ENCODE data around the gene SLC11A2.
"Not testable (repeated sequence)": the region's sequence is repeated elsewhere in the genome, so short reads cannot be mapped to it uniquely, and the experiment has no call there.

Gene SLC11A2

GRCh38 chr12:51025338-51025835, 797 bp downstream of the SLC11A2 start:
- no peak for DNase-seq

DNA sequence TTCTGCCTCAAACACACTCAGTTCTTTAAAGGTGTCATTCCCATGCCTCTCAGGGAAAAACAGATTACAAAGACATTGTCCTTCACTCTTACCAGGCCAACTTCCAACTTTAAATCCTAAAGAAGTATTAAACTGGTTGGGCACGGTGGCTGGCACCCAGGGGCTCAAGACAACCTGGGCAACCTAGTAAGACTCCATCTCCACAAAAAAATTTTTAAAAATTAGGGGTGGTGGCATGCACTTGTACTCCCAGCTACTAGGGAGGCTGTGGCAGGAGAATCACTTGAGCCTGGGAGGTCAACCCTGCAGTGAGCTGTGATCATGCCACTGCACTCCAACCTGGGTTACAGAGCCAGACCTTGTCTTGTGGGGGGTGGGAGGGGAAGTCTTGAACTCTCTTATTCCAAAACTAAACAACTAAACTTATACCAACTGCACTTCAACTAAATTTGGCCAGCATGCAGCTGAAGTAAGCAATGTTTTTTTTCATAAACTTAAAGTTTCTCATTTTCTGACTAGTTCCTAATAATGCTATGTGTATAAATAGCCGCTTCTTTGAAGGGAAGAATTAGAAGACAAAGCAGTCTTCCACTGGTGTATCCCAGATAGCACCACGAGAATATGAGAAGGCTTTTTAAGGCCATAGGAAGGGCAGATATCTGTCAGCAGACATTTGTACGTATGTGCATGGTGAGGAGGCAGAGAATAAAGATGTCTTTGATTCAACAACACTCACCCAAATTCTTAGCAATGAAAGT, 2.4 kb downstream of the SLC11A2 start:
- no peak for DNase-seq

DNA sequence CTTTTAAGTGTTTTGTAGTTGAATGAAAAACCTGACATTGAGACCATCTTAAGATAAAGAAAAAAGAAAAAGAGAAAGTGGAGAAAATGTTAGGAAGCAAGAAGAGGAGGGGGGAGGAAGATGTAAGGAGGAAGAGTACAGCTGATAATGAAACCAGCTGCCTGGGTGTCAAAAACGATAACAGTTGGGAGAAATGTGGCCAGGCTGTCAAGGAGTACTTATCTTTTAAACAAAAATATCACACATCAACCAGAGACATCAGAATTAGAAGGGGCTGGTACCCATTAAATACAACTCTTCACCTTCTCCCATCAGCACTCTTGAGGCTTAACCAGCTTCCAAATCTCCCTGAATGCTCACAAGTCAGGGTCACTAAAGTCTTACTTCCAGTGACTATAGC, 4.5 kb downstream of the SLC11A2 start:
- no peak for DNase-seq

- DNase-seq = no peak
These were observed 5.6 kb downstream of the SLC11A2 start for GRCh38 chr12:51020448-51021182.

DNA sequence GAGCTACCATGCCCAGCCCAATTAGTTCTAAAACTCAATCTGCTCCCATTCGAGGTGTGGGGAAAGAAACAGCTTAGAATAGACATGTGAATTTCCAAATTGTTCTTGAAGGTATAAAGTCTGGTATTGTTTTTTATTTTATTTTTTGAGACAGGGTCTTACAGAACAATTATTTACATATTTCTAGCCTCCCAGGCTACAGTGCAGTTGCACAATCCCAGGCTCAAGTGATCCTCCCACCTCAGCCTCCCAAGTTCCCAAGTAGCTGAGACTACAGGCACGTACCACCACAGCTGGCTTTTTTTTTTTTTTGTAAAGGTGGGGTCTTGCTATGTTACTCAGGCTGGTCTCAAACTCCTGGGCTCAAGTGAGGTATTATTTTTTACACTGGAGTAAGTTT, 6.3 kb downstream of the SLC11A2 start:
- DNase-seq = no peak

- no peak for DNase-seq
These were observed 7.2 kb downstream of the SLC11A2 start for GRCh38 chr12:51018956-51019355.

GRCh38 chr12:51017452-51017851, 8.7 kb downstream of the SLC11A2 start:
- no peak for DNase-seq

DNA sequence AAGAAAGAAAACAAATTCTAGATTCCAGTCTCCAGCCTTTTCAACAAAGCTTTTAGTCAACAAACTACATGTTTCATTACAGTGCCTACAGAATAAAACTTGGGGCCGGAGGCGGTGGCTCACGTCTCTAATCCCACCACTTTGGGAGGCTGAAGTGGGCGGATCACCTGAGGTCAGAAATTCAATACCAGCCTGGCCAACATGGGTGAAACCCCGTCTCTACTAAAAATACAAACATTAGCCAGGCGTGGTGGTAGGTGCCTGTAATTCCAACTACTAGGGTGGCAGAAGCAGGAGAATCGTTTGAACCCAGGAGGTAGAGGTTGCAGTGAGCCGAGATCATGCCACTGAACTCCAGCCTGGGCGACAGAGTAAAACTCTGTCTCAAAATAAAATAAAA, 11.7 kb downstream of the SLC11A2 start:
- DNase-seq = not testable (repeated sequence)

- no peak for DNase-seq
These were observed 12.7 kb downstream of the SLC11A2 start for GRCh38 chr12:51013441-51013840.

DNA sequence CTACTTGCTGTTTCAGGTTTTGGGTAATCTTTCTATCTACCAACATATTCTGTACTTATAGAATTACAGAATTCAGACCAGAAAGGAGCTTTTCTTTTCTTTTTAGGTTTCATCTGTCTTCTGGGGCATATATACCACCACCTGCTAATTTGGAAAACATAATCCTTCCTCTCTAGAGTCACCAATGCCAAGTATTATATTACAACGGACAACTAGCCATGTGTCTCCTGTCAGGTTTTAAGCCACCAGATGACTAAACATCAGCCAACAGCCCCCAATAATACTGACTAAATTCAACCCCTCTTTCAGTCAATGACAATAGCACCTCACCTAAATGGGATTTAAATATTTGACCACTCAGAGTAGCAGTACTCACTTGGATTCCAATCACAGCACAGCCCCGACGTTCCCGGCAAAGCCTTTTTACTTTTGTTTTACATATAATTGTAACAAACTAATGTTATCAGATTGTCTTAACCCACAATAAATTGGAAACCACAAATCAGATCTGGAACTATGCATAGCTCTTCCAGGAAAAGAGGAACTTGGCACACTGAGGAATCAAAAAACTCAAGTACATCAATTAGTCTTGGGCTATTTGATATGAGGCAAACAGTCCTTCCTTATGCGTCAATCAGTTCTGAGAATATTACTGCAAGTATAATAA, 13.5 kb downstream of the SLC11A2 start:
- no peak for DNase-seq

DNA sequence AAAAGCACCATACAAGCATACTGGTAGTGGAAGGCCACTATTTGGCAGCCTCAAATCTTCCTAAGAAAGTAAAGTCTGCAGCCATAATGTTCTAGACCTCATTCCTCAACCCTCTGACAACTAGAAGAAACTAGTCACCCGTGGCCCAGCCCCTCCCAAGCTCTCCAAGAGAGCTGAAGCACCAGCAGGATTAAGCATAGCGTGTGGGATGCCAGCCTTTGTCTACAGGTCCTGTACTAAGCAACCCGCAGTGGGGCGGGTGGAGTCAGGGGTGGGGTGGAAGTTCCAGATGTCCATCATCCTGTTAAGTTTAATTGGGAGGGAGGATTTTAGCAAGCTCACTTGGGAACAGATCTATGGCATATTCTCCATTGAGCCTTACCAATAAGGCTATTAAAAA, 14.2 kb downstream of the SLC11A2 start:
- no peak for DNase-seq

DNA sequence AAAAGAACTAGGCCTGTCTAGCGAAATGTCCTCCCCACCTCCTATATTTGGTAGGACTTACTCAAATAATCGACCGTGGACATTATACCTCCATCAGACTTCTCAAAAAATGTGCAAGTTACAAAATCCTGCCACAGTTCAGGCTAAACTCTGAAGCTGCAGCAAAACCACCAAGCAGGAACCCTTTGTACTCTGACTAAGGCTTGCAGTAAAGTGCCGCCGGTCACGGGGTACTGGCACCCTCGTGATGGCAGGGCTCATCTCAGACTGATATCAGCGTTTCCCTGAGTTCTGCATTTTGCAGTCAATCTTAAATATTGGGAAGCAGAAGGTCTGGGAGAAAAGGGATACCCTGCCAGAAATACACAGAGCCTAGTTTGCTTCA, 17.1 kb downstream of the SLC11A2 start:
- DNase-seq = no peak

DNA sequence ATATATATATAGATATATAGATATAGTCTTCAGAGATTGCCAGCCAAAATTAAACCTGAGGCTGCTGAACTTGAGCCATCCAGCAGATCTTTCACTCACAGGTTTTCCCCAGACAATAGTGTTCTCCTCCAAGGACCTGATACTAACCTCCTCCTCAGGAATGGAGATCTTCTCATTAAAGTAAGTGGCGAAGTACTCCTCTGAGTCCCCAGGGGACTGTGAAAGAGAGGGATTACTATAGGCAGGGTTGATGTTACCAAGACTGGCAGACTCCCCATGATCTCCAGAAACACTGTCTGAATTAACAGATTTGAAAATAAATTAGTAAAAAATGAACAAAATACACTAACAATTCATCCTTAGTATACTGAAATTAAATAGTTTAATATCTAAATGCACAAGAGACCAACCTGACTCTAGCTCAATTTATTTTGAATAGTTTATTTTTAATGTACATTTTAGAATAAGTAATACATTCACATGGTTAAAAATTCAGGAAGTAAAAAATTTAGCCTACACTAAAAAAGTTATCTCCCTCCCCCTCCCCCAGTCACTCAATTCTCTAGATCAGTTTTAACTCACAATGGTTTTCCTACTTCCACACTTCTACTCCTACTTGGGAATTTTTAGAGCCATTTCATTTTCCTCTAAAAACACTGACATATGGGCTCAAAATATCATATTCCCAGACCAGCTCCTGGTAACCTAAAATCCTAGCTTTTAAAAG, 17.7 kb downstream of the SLC11A2 start:
- DNase-seq = no peak

- no peak for DNase-seq
These were observed 20.5 kb downstream of the SLC11A2 start for GRCh38 chr12:51005671-51006070.

- DNase-seq = no peak
These were observed 21.2 kb downstream of the SLC11A2 start for GRCh38 chr12:51005030-51005429.

- no peak for DNase-seq
These were observed 21.7 kb downstream of the SLC11A2 start for GRCh38 chr12:51004504-51004903.

DNA sequence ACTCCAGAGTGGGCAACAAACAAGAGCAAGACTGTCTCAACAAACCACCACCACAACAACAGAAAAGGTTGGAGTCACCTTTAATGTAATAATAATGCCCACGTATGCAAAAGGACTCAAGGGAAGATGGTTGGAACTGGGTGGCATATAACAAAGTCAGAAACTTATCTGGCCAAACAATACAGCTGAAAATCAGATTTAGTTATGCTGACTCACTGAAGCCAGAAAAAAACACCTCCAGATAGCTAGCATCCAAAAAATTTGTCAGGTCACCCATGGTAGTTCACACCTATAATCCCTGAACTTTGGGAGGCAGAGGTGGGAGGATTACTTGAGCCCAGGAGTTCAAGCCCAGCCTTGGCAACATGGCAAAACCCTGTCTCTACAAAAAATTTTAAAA, 24.4 kb downstream of the SLC11A2 start:
- DNase-seq = no peak

- no peak for DNase-seq
These were observed 25.9 kb downstream of the SLC11A2 start for GRCh38 chr12:51000245-51000644.

DNA sequence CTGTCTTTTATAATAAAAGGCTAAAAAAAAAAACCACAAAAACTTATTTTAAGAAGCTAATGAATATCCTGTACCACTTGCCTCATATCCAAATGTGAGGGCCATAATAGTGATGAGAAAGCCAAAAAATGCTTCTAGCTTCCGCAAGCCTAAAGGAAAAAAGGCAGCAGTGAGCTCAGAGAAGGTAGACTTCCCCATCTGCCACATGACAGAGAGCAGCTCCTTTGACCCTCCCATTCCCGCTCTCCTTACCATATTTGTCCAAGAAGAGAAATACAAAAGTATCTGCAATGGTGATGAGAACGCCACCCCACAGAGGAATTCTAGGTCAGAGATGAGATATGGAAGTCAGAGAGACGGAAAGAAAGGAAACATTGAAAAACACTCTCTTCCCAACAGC, 27.1 kb downstream of the SLC11A2 start:
- DNase-seq = no peak

- DNase-seq = peak; percentile 19
These were observed 33.4 kb downstream of the SLC11A2 start for GRCh38 chr12:50992819-50993218.

DNA sequence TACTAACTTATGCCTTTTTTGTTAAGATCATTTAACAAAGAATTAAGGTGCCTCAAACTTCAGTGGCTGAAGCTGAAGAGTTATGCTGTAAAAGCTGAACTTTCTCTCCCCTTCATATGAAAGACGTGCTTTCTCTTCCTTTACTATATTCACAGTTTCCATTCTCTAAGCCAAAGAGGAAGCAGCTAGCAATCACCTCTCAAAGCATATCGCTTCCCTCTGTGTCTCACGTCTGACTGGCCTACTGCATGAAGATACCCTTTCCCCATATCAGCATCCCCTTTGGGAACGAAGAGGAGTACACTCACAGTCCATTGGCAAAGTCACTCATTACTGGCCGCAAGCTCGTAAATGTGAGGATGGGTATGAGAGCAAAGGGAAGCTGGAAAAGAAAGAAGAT, 34.9 kb downstream of the SLC11A2 start:
- DNase-seq = no peak

DNA sequence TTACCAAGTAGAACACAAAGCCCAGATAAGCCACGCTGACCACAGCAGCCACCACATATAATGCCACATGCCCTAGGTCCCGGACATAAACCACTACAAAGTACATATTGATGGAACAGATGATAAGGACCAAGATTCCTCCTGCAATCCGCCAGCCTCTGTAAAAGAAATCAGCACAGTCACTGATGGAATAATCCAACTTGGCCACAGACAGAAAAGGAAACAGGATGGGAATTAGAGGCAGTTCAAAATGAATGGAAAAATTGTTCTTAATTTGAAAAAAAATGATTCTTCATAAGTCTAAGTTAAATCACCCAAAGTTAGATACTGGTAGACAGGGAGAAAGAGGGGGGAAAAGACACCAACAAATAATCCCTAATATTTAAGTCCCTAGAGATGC, 35.4 kb downstream of the SLC11A2 start:
- DNase-seq = no peak

DNA sequence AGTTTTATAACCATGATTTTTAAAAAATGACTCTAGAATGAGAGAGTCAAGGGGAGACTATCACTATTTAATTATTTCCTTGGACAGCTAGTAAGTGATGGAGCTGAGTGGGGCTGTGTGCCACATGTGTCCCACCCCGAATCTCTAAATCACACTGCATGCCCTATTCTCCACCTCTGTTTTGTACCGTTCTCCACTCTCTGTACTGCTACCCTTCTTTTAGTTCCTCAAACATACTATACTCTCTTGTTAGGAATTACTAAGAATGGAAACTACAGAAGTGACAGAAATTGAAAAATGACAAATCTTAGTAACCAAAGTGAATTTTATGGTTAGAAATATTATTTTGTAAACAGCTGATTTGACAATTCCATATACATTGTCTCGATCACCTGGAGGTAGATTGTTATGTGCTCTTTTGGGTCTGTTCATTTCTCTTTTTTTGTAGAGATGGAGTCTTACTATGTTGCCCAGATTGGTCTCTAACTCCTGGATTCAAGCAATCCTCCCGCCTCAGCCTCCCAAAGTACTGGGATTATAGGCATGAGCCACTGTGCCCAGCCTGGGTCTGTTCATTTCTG, 35.9 kb downstream of the SLC11A2 start:
- no peak for DNase-seq

All from DMS79 (cell line).